ENCODE results near the gene SLC19A3. TPM values are rescaled to one million over a fixed set of nuclear protein-coding genes. Genes with fewer than 3 reads are reported as not detected.
"Not testable (repeated sequence)": the region's sequence is repeated elsewhere in the genome, so short reads cannot be mapped to it uniquely, and the experiment has no call there.

SLC19A3 gene
- total and polyA plus RNA-seq, 7 donors = 0.11 to 0.69 (median 0.34) TPM; not detected in 1

- Histone ChIP-seq H3K27me3 (ENCODE audit: insufficient read depth in 3 of 3, low read length in 2 of 3) (no peaks in the 10 kb centered on the region), H3K27ac (no peak overlapping the region), H3K4me1 (no peaks in the 10 kb centered on the region), H3K9me3 (no peaks in the 10 kb centered on the region), H3K36me3 (ENCODE audit: insufficient read depth in 1 of 2, low read depth in 1 of 2) (no peaks in the 10 kb centered on the region), H3K4me3 (no peak overlapping the region)
- DNase-seq (no peak), ATAC-seq (no peak)
- no peak for TF ChIP-seq CTCF (IDR thresholded peaks at IDR 0.05)
- WGBS, 3 donors = 84 to 92% (median 88%) methylated on average over 3 of the region's 3 CpGs
- intact Hi-C loops (cut with DNase I) = no loop called here
Observed at GRCh38 chr2:227687189-227687588, 30.6 kb downstream of the SLC19A3 start.

- Histone ChIP-seq H3K4me1 (no peaks in the 10 kb centered on the region), H3K36me3 (ENCODE audit: insufficient read depth in 1 of 2, low read depth in 1 of 2) (no peaks in the 10 kb centered on the region), H3K4me3 (no peak overlapping the region), H3K9me3 (no peaks in the 10 kb centered on the region), H3K27me3 (ENCODE audit: insufficient read depth in 3 of 3, low read length in 2 of 3) (no peaks in the 10 kb centered on the region), H3K27ac (no peak overlapping the region)
- WGBS, 3 donors = 72 to 76% (median 75%) methylated on average over 5 of the region's 5 CpGs
- TF ChIP-seq CTCF (IDR thresholded peaks at IDR 0.05) = no peak
- intact Hi-C loops (cut with DNase I) = no loop called here
- ATAC-seq (no peak), DNase-seq (no peak)
Observed at GRCh38 chr2:227684258-227684657, 33.6 kb downstream of the SLC19A3 start.

- Histone ChIP-seq H3K27ac (no peak overlapping the region), H3K27me3 (ENCODE audit: insufficient read depth in 3 of 3, low read length in 2 of 3) (no peaks in the 10 kb centered on the region), H3K4me1 (no peaks in the 10 kb centered on the region), H3K4me3 (no peak overlapping the region), H3K36me3 (ENCODE audit: insufficient read depth in 1 of 2, low read depth in 1 of 2) (no peaks in the 10 kb centered on the region), H3K9me3 (no peaks in the 10 kb centered on the region)
- 92 to 96% (median 94%) methylated on average over 3 of the region's 3 CpGs for WGBS, 3 donors
- ATAC-seq (no peak), DNase-seq (no peak)
- no peak for TF ChIP-seq CTCF (IDR thresholded peaks at IDR 0.05)
- intact Hi-C loops (cut with DNase I) = no loop called here
Observed at GRCh38 chr2:227677928-227678327, 39.9 kb downstream of the SLC19A3 start.

- H3K27ac ChIP-seq = no peak overlapping the region
- TF ChIP-seq CTCF (IDR thresholded peaks at IDR 0.05) = no peak
- H3K36me3 ChIP-seq (ENCODE audit: insufficient read depth in 1 of 2, low read depth in 1 of 2) = no peaks in the 10 kb centered on the region
- H3K9me3 ChIP-seq = no peaks in the 10 kb centered on the region
- no peak for DNase-seq
- H3K27me3 ChIP-seq (ENCODE audit: insufficient read depth in 3 of 3, low read length in 2 of 3) = no peaks in the 10 kb centered on the region
- H3K4me1 ChIP-seq = no peaks in the 10 kb centered on the region
- no peak overlapping the region for H3K4me3 ChIP-seq
- no peak for ATAC-seq
- 60 to 62% (median 61%) methylated on average over 5 of the region's 5 CpGs for WGBS, 3 donors
- intact Hi-C loops (cut with DNase I) = no loop called here
Observed at GRCh38 chr2:227674485-227674884, 43.3 kb downstream of the SLC19A3 start.

GRCh38 chr2:227673620-227674019 is 44.2 kb downstream of the SLC19A3 start:
- H3K36me3 ChIP-seq (ENCODE audit: insufficient read depth in 1 of 2, low read depth in 1 of 2); H3K4me1 ChIP-seq; ATAC-seq; H3K4me3 ChIP-seq; intact Hi-C loops (cut with DNase I); DNase-seq; H3K27ac ChIP-seq; H3K27me3 ChIP-seq (ENCODE audit: insufficient read depth in 3 of 3, low read length in 2 of 3); H3K9me3 ChIP-seq: not testable (repeated sequence)
- WGBS, 3 donors = 76 to 88% (median 79%) methylated on average over 5 of the region's 5 CpGs

Data from psoas muscle (tissue), 8 donors.